Kidney capillary endothelial cell (primary cell): ENCODE data around the gene GBA3.

Source experiments
- DNase-seq: peaks from one replicate; pipeline ENCODE4 v3.0.0-alpha.2; 2018; ENCODE audit warnings: low spot score

The GBA3 gene

GRCh38 chr4:22787753-22788375, 95.1 kb downstream of the GBA3 start:
- DNase-seq, result no peak

- no peak for DNase-seq
These were observed 97.9 kb downstream of the GBA3 start for GRCh38 chr4:22790631-22791030.

GRCh38 chr4:22794732-22795131, 102.0 kb downstream of the GBA3 start:
- DNase-seq, result no peak

GRCh38 chr4:22801391-22801790, 108.7 kb downstream of the GBA3 start:
- no peak for DNase-seq

- DNase-seq, result no peak
These were observed 110.1 kb downstream of the GBA3 start for GRCh38 chr4:22802876-22803275.

- DNase-seq, result no peak
These were observed 110.8 kb downstream of the GBA3 start for GRCh38 chr4:22803512-22803911.

GRCh38 chr4:22814906-22815305, 122.2 kb downstream of the GBA3 start:
- no peak for DNase-seq

- no peak for DNase-seq
These were observed 131.4 kb downstream of the GBA3 start for GRCh38 chr4:22824091-22824490.

- no peak for DNase-seq
These were observed 149.8 kb downstream of the GBA3 start for GRCh38 chr4:22842360-22843018.

GRCh38 chr4:22848332-22848731, 155.6 kb downstream of the GBA3 start:
- no peak for DNase-seq

GRCh38 chr4:22850055-22850454, 157.3 kb downstream of the GBA3 start:
- no peak for DNase-seq

GRCh38 chr4:22850630-22851029, 157.9 kb downstream of the GBA3 start:
- DNase-seq, result no peak

GRCh38 chr4:22857411-22857810, 164.7 kb downstream of the GBA3 start:
- no peak for DNase-seq

- no peak for DNase-seq
These were observed 166.6 kb downstream of the GBA3 start for GRCh38 chr4:22859318-22859717.
